Measurements from ENCODE around the gene ABCA3. TPM values are rescaled to one million over a fixed set of nuclear protein-coding genes. Genes with fewer than 3 reads are reported as not detected.

ABCA3 gene
- total and polyA plus RNA-seq, 2 of the 8 experiments (the other 6 are each of a cell fraction or from before 2014, with no cell fraction given): 5.7 to 7.9 TPM

DNA sequence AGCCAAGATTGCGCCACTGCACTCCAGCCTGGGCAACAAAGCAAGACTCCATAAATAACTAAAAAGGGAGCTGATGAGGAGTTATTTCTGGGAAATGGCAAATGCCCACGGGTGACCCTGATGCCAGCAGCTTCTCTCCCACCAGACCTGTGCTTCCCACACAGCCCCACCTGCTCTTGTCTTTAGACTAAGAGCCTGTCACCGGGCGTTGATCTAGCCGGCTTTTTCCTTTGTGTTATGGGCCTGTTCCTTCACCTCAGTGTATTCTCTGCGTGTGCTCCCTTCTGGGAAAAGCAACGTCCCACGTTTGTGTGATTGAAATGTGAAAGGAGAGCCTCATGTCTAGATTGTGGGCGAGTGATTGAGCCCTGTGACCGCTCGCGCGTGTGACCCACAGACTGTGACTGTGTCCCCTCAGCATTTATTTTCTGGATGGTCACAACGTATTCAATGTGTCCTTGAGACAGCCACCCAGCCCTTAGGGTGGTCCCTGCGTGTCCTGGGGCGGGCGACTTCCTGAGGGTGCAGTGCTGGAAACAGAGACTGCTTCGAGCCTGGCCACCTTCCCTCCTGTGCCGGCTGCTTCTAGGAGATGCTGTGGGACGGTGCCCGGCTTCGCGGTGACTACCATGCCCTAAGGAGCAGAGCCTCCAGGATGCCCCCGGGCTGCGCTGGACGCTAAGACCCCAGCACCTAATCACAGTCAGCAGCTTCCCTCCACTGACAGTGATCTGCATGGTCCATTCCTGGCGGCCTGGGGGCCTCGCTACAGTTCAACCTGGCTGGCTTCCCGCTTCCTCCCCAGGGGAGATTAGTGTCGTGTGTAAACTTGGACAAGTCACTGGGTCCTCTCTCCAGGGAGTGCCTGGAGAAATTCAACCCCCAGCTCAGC is 64.8 kb downstream of the ABCA3 start (continued):
- no peak for TF ChIP-seq RXRA (IDR thresholded peaks at IDR 0.05; ENCODE audit: insufficient read depth, low read depth, low read length)
- TF ChIP-seq, protein P1, sequence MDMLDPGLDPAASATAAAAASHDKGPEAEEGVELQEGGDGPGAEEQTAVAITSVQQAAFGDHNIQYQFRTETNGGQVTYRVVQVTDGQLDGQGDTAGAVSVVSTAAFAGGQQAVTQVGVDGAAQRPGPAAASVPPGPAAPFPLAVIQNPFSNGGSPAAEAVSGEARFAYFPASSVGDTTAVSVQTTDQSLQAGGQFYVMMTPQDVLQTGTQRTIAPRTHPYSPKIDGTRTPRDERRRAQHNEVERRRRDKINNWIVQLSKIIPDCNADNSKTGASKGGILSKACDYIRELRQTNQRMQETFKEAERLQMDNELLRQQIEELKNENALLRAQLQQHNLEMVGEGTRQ (IDR thresholded peaks at IDR 0.05; ENCODE audit: low read length): no peak
- TF ChIP-seq BACH1 (IDR thresholded peaks at IDR 0.05; ENCODE audit: low read length): no peak
- no peak for TF ChIP-seq POLR2A (IDR thresholded peaks at IDR 0.05; ENCODE audit: control extremely low read depth in 1 of 2, low read depth in 2 of 2, low read length in 2 of 2)
- no peak for TF ChIP-seq CBX8 (IDR thresholded peaks at IDR 0.05; ENCODE audit: borderline replicate concordance, low read depth, low read length)

Data from H1 (cell line).